Left cardiac atrium (tissue), 4 donors: ENCODE results near the gene TMEM63A. TPM values are rescaled to one million over a fixed set of nuclear protein-coding genes. Genes with fewer than 3 reads are reported as not detected.
"Not testable (repeated sequence)": the region's sequence is repeated elsewhere in the genome, so short reads cannot be mapped to it uniquely, and the experiment has no call there.

Experiments
- ATAC-seq, 2 donors: fragments of 200-7000 bp; cut with Tn5 transposase; one replicate each; pipeline ENCODE4 v1.9.1; 2020; ENCODE audit warnings: mild to moderate bottlenecking in 2 of 2, moderate library complexity in 2 of 2
- DNase-seq: peaks from one replicate; pipeline ENCODE4 v3.0.0-alpha.2; 2020
- intact Hi-C, 2 donors: fragments of 100-400 bp; cut with DNase I; formaldehyde crosslinking; loops; one replicate each; pipeline versions ENCODE4 v1.14.1 to v1.15.1; 2022 to 2023
- long read RNA-seq: library from polyadenylated mRNA; unstranded; transcript quantifications from one replicate; pipeline ENCODE4 v2.0.0, GENCODE V29; 2021
- total RNA-seq, 2 donors: library from RNA; stranded (reverse); fragmentation: NEBNext Ultra II Directional; extraction: Animal tissue kit (Norgen Biotek cat#: 25700); gene quantifications; one replicate each; pipeline ENCODE4 v1.2.1, GENCODE V29; 2021
- donor health status: DM: no; HTN: yes; CAD: no.
- donor health status: DM: no; HTN: yes; CAD: no; lungs with severe emphysema.
- donor health status: DM: yes; HTN: yes; CAD: no.
- donor health status: Dilated cardiomyopathy.

The TMEM63A gene
- total RNA-seq = 10 to 100 TPM; 33.2 to 37.1 TPM
- long read RNA-seq, full-length matches to known transcripts = 7 of 16 reads
- long read RNA-seq, partial matches to known transcripts = 5 of 16 reads
- long read RNA-seq, other reads (novel, unspliced or antisense) = 4 of 16 reads

DNA sequence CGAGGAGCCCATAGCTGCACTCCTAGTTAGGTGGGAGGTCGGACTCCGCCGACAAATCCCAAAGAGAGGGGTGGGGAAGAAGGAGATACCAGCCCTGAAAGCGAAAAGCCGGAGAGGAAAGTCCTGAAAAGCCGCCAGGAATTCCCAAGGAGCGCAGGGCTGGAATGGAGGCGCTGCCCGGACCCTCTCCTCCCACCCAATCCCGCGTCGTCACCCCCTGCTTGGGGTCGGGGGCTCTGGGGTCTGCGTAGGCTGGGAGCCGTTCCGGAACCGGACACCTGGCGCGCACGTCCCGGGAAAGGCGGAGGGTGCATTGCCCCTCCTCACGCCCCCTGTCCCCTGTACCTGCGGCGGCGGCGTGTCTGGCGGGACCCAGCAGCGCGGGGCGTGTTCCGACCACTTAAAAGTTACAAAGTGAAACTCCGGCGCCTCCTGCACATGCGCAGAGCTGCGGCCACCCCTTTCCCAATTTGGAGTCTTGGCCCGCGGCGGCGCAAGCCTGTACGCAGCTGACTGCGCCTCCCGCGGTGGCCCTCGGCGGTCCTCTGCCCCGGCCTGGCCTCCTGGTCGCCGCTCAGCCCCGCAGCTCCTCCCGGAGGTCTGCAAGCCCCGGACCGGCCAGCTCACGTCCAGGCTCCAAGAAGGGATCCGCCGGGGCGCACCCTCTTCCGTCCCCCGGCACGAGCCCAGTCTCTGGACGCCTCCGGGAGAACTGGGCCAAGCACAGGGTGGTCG, at the start of gene TMEM63A:
TSS of gene TMEM63A (minus strand) at position 422 of the 735 bp plus-strand sequence. CDS start 4,800 bp downstream, outside the sequence.
- DNase-seq (peak; percentile 96), ATAC-seq (peak; percentile 91 to 94)
- intact Hi-C loops = no loop called here

DNA sequence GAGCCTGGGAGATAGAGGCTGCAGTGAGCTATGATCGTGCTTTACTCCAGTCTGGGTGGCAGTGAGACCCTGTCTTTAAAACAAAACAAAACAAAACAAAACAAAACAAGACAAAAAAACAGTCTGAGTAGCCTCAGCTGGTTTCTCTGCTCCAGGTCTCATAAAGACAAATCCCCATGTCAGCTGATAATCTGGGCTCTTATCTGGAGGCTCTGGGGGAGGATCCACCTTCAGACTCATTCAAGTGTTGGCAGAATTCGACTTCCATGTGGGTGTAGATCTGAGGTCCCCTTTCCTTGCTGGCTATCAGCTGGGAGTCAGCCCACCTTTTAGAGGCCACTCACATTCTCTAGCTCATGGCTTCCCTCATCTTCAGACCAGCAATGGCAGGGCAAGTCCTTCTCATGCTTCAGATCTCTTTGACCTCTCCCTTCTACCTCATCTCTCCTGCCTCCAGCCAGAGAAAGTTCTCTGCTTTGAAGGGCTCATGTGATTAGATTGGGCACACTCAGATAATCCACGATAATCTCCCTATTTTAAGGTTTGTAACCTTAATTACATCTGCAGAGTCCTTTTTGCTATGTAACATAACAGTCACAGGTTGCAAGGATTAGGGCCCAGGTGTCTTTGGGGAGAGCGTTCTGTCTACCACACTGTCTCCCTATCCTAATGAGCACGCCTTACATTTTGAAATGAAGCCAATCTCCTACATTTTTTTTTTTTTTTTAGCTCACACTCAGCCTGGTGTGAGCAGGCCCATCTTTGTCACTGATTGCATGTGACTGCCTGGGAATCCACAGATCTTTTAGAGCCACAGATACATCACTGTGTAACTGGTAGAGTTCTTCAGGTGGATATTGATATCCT, 49.3 kb upstream of the TMEM63A start:
- no peak for ATAC-seq
- no peak for DNase-seq
- intact Hi-C loops = no loop called here

DNA sequence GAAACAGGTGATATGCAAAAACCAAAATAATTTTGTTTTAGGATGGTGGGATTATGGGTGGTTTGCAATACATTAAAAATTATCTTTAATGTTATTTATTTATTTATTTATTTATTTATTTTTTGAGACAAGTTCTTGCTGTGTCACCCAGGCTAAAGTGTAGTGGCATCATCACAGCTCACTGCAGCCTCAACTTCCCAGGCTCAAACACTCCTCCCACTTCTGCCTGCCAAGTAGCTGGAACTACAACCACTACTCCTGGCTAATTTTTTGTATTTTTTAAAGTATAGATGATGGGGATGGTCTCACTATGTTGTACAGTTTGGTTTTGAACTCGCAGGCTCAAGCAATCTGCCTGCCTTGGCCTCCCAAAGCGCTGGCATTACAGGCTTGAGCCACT, 48.4 kb upstream of the TMEM63A start:
- DNase-seq = no peak
- no peak for ATAC-seq
- intact Hi-C loops = no loop called here

DNA sequence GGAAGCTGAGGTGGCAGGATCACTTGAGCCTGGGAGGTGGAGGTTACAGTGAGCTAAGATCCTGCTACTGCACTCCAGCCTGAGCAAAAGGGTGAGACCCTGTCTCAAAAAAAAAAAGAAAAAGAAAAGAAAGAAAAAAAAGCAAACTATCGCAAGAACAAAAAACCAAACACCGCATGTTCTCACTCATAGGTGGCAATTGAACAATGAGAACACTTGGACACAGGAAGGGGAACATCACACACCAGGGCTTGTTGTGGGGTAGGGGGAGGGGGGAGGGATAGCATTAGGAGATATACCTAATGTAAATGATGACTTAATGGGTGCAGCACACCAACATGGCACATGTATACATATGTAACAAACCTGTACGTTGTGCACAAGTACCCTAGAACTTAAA, 47.3 kb upstream of the TMEM63A start:
- ATAC-seq, intact Hi-C loops, DNase-seq: not testable (repeated sequence)

DNA sequence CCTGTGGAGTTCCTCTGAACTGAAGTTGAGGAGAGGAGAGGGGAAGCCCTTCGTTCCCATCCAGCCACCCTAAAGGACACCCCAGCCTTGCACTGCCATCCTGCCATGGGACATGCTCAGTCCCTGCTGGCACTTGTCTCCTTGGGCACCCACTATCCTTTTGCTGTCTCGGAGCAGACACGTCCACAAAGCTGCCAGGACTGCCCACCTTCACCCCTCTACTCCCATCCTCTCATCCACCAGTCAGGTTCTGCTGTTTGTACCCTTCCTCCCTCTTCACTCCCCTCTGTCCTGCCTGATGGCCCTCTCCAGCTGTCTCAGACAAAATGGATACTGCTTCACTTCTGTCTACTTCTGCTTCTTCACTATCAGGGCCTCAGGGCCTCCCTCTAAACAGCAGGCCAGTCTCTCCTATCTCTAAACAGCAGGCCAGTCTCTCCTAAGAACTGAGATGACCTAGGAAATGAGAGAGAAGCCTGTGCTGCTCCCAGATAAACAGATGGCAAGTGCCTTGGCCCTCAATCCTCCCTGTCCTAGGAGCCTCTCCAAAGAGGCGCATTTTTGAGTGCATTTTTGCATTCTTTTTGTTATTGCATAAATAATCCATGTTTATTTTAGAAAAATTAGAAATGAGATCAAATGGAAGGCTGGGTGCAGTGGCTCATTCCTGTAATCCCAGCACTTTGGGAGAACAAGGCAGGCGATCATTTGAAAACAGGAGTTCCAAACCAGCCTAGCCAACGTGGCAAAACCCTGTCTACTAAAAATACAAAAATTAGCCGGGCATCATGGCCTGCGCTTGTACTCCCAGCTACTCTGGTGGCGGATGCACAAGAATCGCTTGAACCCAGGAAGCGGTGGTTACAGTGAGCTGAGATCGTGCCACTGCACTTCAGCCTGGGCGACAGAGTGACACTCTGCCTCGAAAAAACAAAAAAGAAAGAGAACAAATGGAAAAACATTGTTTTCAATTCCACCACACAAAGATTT, 46.3 kb upstream of the TMEM63A start:
- intact Hi-C loops = no loop called here
- DNase-seq (no peak), ATAC-seq (no peak)

DNA sequence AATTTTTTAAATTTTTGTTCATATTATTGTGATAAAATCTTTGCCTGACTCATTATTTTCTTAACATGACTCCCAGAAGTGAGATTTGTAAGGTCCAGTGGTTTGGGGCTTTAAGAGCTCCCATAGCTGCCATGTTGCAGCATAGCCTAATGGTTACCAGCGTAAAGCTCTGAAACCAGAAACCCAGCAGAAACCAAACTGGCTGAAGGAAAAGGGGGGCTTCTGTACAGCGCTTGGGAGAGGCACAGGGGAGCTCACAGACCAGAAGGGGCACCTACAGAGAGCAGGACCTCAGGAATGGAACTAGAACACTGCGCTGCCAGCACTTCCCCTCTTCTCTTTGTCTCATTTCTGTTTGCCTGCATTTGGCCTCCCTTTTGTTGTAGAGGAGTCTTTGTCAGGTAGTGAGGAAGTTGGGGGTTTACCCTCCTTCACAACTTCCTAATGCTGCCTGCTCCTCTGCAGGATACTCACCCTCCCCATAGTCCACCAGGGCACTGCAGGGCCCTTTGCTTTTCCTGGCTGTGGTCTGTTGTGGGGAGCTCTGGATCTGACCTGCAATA, 44.5 kb upstream of the TMEM63A start:
- DNase-seq = no peak

DNA sequence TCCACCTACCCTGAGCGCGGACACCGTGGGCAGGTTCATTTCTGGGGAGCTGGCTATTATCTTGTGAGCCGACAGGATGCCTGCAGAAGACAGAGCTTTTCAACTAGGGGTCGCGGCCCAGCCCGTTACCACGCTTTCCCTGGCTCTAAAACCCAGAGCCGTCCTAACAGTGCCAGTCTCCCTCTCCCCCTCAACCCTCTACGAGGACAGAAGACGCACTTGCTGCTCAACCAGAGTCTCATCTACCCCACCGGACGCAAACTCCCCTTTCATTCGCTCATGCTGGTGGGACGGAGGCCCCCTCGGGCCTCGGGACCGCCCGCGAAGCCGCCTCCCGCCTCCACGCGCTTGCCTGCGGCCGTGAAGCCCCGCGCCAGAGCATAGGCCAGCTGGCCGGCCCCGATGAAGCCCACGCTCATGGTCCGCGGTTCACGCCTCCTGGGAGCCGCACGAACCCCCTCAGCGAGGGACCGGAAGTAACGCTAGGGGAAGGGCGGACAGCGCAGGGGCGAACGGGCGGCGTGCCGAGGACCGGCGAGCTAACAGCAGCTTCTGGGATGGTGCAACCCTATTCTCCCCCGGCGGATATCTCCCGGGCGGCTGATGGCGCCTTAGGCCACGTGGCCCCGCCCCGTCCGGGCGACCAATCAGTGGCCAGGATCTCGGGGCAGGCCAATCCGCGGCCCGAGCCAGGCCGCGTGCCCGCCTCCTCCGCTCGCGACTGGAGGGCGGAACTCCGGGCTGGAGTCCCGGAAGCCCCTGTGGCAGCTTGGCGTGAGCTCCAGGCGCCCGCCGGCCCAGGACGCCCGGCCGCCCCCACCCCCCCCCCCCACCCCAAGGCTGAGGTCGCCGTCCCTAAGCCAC, 41.7 kb upstream of the TMEM63A start, which contains the start of gene PYCR2:
TSS of gene PYCR2 (minus strand) at position 559 of the 864 bp plus-strand sequence. CDS start at position 419, 140 bp downstream.
- DNase-seq (peak; percentile 97), ATAC-seq (peak; percentile 98 to 99)
- intact Hi-C loops = no loop called here

More for the DNA sequence above, 44.5 kb upstream of the TMEM63A start:
- no peak for ATAC-seq
- intact Hi-C loops = no loop called here

DNA sequence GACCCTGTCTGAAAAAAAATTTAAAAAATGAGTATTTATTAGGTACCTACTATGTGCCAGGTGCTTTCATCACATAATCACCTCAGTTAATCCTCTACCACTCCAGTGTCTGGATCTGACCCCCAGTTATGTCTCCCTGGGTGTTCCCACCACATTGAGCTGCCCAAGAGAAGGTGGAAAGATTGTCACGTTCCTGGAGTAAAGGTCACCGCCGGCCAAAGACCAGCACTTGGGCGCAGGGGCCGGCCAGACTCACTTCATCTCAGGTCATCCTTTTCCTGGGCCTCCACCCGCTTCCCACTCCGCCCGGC, 41.2 kb upstream of the TMEM63A start:
- peak in 1 of 2 donors; percentile 28 for ATAC-seq
- peak; percentile 36 for DNase-seq
- intact Hi-C loops = no loop called here

DNA sequence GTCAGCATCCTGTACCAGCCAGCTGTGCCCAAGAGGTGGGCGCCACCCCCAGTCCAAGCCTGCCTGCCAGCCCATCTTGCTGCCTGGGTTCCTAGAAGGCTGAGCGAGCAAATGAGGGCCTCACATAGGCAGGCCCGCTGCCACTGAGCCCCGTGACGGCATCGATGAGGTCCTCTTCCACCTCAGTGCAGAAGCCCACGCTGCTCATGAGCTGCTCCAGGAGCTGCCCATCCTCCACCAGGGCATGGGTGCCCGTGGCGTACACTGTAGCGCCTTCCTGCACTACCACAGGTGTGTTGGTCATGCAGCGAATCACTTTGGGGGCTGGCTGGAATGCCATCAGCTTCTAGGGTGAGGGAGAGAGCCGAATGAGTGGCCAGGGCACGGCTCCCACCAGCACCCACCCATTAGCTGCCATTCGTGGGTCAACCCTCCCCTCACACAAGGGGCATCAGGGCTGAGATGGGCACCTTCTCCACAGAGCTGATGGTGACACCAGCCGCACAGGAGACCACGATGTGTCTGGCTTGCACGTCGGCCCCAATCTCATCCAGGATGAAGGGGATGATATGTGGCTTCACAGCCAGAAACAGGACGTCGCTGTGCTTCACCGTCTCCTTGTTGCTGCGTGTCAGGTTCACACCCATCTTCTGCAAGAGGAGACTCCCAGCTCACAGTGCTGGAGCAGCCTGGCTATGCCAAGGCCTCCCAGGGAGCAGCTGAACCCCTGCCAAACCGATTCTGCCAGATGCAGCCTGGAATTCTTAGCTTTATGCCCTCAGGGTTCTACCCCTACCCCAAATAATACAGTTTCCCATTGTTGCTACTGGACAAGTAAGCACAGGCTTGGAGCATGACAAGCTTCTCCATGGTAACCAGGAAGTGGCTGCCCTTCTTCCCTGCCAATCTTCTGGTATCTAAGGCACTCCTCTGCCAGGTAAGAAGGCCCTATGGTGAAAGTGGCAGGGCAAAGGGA, 39.8 kb upstream of the TMEM63A start:
- ATAC-seq = no peak
- intact Hi-C loops = no loop called here
- DNase-seq = no peak

DNA sequence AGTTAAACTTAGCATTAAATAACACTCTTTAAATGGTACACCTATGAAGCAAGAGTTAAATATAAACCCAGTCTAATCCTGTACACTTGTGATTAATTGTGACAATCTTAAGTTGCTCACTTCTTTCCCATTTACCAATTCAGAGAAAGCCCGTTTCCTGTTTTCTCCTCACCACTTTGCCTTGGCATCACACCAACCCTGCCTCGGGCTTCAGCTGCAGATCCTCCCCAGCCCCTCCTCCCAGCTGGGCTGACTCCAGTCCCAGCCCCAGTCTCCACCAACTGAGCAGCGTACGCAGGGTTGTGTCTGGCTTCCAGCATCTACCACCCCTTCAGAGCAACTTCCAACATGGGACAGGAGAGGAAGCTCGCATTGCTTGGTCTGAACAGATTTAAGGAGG, 37.7 kb upstream of the TMEM63A start:
- intact Hi-C loops = no loop called here
- ATAC-seq (peak in 1 of 2 donors; percentile 8), DNase-seq (peak; percentile 80)

DNA sequence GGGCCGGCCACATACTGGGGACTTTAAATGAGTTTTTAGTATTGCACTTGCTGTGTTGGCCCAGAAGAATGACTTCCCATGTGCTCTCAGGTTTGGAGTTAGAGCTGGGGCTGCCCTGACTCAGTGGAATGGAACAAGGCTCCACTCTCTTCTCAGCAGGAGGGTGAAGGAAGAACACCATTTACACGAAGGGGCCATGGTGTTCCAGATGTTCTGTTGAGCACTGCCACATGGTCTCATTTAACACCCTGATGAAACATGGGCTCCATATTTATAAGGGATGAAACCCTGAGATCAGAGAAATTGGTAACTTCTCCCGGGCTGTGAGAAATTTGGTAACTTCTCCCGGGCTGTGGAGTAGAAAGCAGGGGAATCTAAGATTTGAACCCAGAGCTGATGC, 36.1 kb upstream of the TMEM63A start:
- DNase-seq (no peak), ATAC-seq (no peak)
- intact Hi-C loops = no loop called here

DNA sequence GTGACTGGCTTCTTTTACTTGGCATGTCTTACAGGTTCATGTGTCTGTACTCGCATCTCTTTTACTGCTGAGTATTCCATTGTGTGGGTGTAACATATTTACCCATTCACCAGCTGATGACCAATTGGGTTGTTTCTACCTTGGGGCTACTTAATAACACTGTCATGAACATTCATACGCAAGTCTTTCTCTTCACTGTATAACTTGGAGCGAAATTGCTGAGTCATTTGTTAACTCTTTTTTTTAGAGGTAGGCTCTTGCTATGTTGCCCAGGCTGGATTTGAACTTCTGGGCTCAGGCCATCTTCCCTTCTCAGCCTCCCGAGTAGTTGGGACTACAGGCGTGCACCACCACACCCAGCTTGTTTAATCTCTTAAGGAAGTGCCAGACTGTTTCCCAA, 35.4 kb upstream of the TMEM63A start:
- no peak for ATAC-seq
- DNase-seq = no peak
- intact Hi-C loops = no loop called here

DNA sequence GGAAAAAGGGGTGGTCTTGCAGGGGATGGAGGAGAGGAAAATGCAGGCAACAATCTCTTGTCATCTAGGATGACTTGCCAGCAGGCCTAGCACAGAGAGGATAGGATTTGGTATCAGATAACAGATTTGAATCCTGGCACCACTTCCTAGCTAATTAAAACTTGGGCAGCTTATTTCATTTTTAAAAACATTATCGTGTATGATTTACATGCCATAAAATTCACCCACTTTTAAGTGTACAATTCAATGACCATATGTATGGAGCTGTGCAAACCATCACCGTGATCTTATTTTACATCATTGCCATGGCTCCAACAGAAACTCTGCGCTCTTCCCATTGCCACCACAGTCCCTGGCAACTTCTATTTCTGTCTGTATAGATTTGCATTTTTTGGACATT, 34.9 kb upstream of the TMEM63A start:
- ATAC-seq (no peak), DNase-seq (no peak)
- intact Hi-C loops = no loop called here

DNA sequence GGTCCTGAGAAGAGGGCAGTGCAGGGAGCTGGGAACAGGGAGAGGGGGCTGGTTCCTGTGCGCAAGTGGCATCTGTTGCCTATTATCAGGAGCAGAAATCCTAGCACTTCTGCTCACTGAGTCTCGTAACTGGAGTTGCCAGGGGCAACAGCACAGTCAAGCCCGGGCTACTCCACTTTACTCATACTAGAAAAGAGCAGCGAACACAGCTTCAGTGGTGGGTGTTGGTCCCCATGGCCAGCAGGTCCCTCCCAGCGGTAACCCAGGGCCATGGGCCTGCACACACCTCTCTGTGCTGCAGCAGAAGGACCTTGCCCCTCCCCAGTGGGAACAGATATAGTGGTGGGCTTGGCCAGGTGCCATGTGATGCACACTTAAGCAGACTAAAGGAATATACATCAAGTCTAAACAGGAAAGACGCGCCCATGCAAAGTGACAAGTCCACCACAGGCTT, 33.4 kb upstream of the TMEM63A start:
- intact Hi-C loops = no loop called here
- ATAC-seq (no peak), DNase-seq (no peak)

DNA sequence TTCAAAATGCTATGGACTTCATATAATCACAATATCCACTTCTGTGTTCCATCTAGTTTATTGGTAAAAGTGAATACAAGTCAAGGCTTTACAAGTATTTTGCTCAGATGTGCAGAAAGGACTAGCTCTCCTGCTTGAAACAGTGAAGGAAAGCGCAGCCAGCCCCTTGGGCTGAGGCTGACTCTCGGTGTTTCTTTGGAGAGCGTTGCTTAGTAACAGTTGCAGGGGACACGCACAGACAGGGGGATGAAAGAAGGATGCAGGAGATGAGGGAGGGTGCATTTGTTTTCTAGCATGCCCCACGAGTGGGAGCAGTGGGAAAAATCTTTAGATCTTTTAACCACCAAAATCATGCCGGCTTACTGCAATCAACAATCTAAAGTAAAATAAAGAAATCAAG, 32.8 kb upstream of the TMEM63A start:
- no peak for DNase-seq
- intact Hi-C loops = loop anchor here in 1 of 2 donors (5.0 kb wide), 1 partner anchor 138 kb away; the partner anchor contains the start of gene SRP9

DNA sequence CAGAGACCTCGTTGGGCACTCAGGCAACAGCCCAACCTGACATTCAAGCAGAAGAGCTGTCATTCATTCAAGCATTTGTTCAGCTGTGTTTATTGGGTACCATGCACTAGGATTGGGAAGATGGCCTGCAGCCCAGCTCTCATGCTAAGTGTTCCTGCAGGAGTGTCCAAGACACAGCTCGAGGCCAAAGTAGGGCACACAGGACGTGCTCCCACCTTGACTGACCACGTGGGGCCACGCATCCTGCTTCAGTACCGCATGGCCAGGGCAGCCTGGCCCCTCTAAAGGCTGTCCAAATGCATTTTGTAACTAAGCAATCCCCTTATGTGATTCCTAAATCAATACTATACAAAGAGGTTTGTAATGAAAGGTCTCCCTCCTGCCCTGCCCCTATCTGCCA, 32.2 kb upstream of the TMEM63A start:
- DNase-seq = no peak
- no peak for ATAC-seq
- intact Hi-C loops = loop anchor here in 1 of 2 donors (5.0 kb wide), 1 partner anchor 137 kb away; the partner anchor contains the start of gene SRP9

More for the DNA sequence above, 32.8 kb upstream of the TMEM63A start:
- no peak for ATAC-seq
